ENCODE measurements around the gene GTSE1. TPM values are rescaled to one million over a fixed set of nuclear protein-coding genes. Genes with fewer than 3 reads are reported as not detected.

Gene GTSE1
- polyA plus RNA-seq, 1 donor (not counting 4 experiments of a cell fraction or from before 2014, with no cell fraction given): 4.7 TPM

DNA sequence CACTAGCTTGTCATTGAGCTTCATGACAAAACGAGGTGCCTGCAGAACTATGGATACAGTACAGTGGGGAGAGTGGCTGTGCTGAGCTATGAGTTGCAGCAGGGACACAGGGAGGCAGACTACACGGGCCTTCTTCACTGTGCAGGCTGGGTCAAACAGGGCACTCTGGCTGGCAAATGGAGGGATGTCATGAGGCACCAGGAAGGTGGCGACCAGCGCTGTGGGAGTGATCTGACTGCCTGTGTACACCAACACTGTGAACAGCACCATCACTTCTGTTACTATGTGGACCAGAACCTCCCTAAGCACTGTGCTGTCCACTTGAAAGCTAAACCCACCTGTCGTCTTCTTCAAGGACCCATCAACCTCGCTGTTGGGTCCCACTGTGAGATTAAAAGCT is 36.6 kb upstream of the GTSE1 start:
- DNase-seq (ENCODE audit: low read depth, low spot score) (no peak), FAIRE-seq (no peak)
- no peaks in the 10 kb centered on the region for H3K9me3 ChIP-seq (ENCODE audit: control insufficient read depth, low read depth, low read length)
- H2AFZ ChIP-seq (ENCODE audit: control insufficient read depth, low read length): no peak overlapping the region
- H4K20me1 ChIP-seq (ENCODE audit: control insufficient read depth, extremely low read depth, insufficient read depth, low read length): no peaks in the 10 kb centered on the region
- H3K9ac ChIP-seq (ENCODE audit: control insufficient read depth, extremely low read depth, insufficient read depth, low read length): no peak overlapping the region
- no peaks in the 10 kb centered on the region for H3K79me2 ChIP-seq (ENCODE audit: control insufficient read depth, insufficient read depth, low read length)
- dilution Hi-C loops (cut with MboI; ENCODE audit: extremely low pct_ligation_motif_present, low sequenced_read_pairs): no loop called here
- H3K4me2 ChIP-seq (ENCODE audit: control insufficient read depth, extremely low read depth, insufficient read depth, low read depth, low read length): no peak overlapping the region
- TF ChIP-seq, protein P1, sequence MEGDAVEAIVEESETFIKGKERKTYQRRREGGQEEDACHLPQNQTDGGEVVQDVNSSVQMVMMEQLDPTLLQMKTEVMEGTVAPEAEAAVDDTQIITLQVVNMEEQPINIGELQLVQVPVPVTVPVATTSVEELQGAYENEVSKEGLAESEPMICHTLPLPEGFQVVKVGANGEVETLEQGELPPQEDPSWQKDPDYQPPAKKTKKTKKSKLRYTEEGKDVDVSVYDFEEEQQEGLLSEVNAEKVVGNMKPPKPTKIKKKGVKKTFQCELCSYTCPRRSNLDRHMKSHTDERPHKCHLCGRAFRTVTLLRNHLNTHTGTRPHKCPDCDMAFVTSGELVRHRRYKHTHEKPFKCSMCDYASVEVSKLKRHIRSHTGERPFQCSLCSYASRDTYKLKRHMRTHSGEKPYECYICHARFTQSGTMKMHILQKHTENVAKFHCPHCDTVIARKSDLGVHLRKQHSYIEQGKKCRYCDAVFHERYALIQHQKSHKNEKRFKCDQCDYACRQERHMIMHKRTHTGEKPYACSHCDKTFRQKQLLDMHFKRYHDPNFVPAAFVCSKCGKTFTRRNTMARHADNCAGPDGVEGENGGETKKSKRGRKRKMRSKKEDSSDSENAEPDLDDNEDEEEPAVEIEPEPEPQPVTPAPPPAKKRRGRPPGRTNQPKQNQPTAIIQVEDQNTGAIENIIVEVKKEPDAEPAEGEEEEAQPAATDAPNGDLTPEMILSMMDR (optimal IDR thresholded peaks at IDR 0.05 in 1 of 3, IDR thresholded peaks at IDR 0.05 in 1 of 3, conservative IDR thresholded peaks at IDR 0.05 in 1 of 3; ENCODE audit: extremely low read depth in 1 of 3, insufficient read depth in 2 of 3, low read length in 3 of 3): no peak
- TF ChIP-seq EZH2 (IDR thresholded peaks at IDR 0.05; ENCODE audit: low read length): no peak
- no peaks in the 10 kb centered on the region for H3K9me1 ChIP-seq (ENCODE audit: control insufficient read depth, extremely low read depth, insufficient read depth, low read length)
- H3K27me3 ChIP-seq (ENCODE audit: control insufficient read depth, extremely low read depth, insufficient read depth, low read length): peaks cover 26% of the 10 kb centered on the region
- H3K36me3 ChIP-seq (ENCODE audit: control insufficient read depth in 2 of 2, extremely low read depth in 1 of 2, insufficient read depth in 2 of 2, low read length in 2 of 2): no peaks in the 10 kb centered on the region
- H3K27ac ChIP-seq (ENCODE audit: control insufficient read depth, insufficient read depth, low read length): no peak overlapping the region
- H3K4me3 ChIP-seq (ENCODE audit: control insufficient read depth in 2 of 3, extremely low read depth in 1 of 3, insufficient read depth in 2 of 3, low read depth in 1 of 3, low read length in 3 of 3): no peak overlapping the region
- H3K4me1 ChIP-seq (ENCODE audit: control insufficient read depth, extremely low read depth, insufficient read depth, low read length): no peaks in the 10 kb centered on the region

DNA sequence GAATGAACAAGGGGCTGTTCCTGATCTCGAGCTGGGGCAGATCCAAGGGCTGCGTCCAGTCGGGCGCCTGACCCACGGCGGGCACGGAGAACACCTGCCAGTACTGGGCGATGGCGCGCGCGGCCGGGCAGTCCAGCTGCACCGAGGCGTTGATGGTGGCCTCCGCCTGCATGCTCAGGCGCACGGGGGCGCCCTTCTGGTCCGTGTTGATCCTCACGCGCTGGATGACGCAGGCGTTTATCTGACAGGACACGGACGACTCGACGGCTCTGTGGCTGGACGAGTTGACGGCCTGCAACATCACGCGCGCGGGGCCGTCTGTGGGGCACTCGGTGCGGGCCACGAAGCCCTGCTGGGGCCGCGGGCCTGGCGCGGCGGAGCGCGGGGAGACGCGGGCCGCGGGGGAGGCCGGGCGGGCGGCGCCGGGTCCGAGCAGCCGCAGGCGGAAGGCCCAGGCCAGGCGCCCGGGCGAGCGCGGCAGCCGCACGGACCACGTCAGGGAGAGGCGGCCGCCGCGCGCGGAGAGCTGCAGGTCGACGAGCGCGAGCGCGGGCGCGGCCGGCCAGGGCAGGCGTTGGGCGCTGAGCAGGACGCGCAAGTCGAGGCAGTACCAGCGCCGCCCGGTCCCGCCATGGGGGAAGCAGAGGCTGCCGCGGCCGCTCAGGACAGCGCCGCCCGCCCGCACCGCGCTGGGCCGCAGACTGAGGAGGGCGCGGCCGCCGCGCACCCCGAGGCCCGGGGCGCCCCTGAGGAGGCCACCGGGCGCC is 34.0 kb upstream of the GTSE1 start:
- TF ChIP-seq, protein P1 (optimal IDR thresholded peaks at IDR 0.05 in 1 of 3, IDR thresholded peaks at IDR 0.05 in 1 of 3, conservative IDR thresholded peaks at IDR 0.05 in 1 of 3; ENCODE audit: extremely low read depth in 1 of 3, insufficient read depth in 2 of 3, low read length in 3 of 3): peak; percentile 16 to 58 (median 17)
- no peak for TF ChIP-seq EZH2 (IDR thresholded peaks at IDR 0.05; ENCODE audit: low read length)
- Histone ChIP-seq H3K4me1 (ENCODE audit: control insufficient read depth, extremely low read depth, insufficient read depth, low read length) (no peaks in the 10 kb centered on the region), H3K79me2 (ENCODE audit: control insufficient read depth, insufficient read depth, low read length) (no peaks in the 10 kb centered on the region), H3K4me3 (ENCODE audit: control insufficient read depth in 2 of 3, extremely low read depth in 1 of 3, insufficient read depth in 2 of 3, low read depth in 1 of 3, low read length in 3 of 3) (no peak overlapping the region), H2AFZ (ENCODE audit: control insufficient read depth, low read length) (no peak overlapping the region), H3K4me2 (ENCODE audit: control insufficient read depth, extremely low read depth, insufficient read depth, low read depth, low read length) (peak overlapping the region; percentile 27), H3K36me3 (ENCODE audit: control insufficient read depth in 2 of 2, extremely low read depth in 1 of 2, insufficient read depth in 2 of 2, low read length in 2 of 2) (no peaks in the 10 kb centered on the region), H3K27me3 (ENCODE audit: control insufficient read depth, extremely low read depth, insufficient read depth, low read length) (peaks cover 26% of the 10 kb centered on the region), H3K27ac (ENCODE audit: control insufficient read depth, insufficient read depth, low read length) (no peak overlapping the region), H3K9ac (ENCODE audit: control insufficient read depth, extremely low read depth, insufficient read depth, low read length) (no peak overlapping the region), H3K9me3 (ENCODE audit: control insufficient read depth, low read depth, low read length) (no peaks in the 10 kb centered on the region), H4K20me1 (ENCODE audit: control insufficient read depth, extremely low read depth, insufficient read depth, low read length) (no peaks in the 10 kb centered on the region), H3K9me1 (ENCODE audit: control insufficient read depth, extremely low read depth, insufficient read depth, low read length) (no peaks in the 10 kb centered on the region)
- dilution Hi-C loops (cut with MboI; ENCODE audit: extremely low pct_ligation_motif_present, low sequenced_read_pairs): no loop called here
- DNase-seq (ENCODE audit: low read depth, low spot score) (no peak), FAIRE-seq (no peak)
